Neural cell (in vitro differentiated cells): ENCODE measurements around the gene GRID1. TPM values are rescaled to one million over a fixed set of nuclear protein-coding genes. Genes with fewer than 3 reads are reported as not detected.

Experiments
- H2AFZ ChIP-seq: fragments of 200-600, 300-800 bp; sonication (generic), shearing (Covaris generic); 2 replicates; pipeline ENCODE4 v1.6.0; 2014; ENCODE audit warnings: low read depth, mild to moderate bottlenecking, antibody characterized with exemption, low read length, moderate library complexity
- H3F3A ChIP-seq: fragments of 200-600 bp; shearing (Covaris generic); 2 replicates; pipeline ENCODE4 v1.6.1; 2016; ENCODE audit warnings: mild to moderate bottlenecking, moderate library complexity, mixed read lengths, antibody characterized with exemption, low read length; ENCODE audit not compliant: insufficient read depth, poor library complexity, severe bottlenecking
- H3K27ac ChIP-seq: fragments of 200-600, 300-800 bp; sonication (generic), shearing (Covaris generic); 2 replicates; pipeline ENCODE4 v1.5.1; 2014; ENCODE audit warnings: mild to moderate bottlenecking, low read length, moderate library complexity
- H3K27me3 ChIP-seq: fragments of 300-800, 200-600 bp; sonication (generic), shearing (Covaris generic); 2 replicates; pipeline ENCODE4 v1.6.0; 2014; ENCODE audit warnings: mild to moderate bottlenecking, low read depth, low read length, moderate library complexity; ENCODE audit not compliant: insufficient read depth
- H3K36me3 ChIP-seq: fragments of 300-800, 200-600 bp; sonication (generic), shearing (Covaris generic); 2 replicates; pipeline ENCODE4 v1.5.1; 2014; ENCODE audit warnings: mild to moderate bottlenecking, antibody characterized with exemption, low read length, moderate library complexity; ENCODE audit not compliant: insufficient read depth
- H3K4me2 ChIP-seq: fragments of 300-800, 200-600 bp; sonication (generic), shearing (Covaris generic); 2 replicates; pipeline ENCODE4 v1.6.0; 2014; ENCODE audit warnings: mild to moderate bottlenecking, low read length
- H3K4me3 ChIP-seq: fragments of 300-800, 200-600 bp; sonication (generic), shearing (Covaris generic); 2 replicates; pipeline ENCODE4 v1.5.1; 2014; ENCODE audit warnings: mild to moderate bottlenecking, low read length, moderate library complexity
- H3K79me2 ChIP-seq: fragments of 200-600 bp; shearing (Covaris generic); replicated peaks from 2 replicates; pipeline ENCODE4 v1.6.0; 2014; ENCODE audit warnings: mild to moderate bottlenecking, low read length, moderate library complexity; ENCODE audit not compliant: insufficient read depth
- H3K9ac ChIP-seq: fragments of 300-800, 200-600 bp; sonication (generic), shearing (Covaris generic); 2 replicates; pipeline ENCODE4 v1.6.1; 2016; ENCODE audit warnings: mild to moderate bottlenecking, low read length, mixed read lengths
- H3K9me2 ChIP-seq: fragments of 200-600 bp; shearing (Covaris generic); 2 replicates; pipeline ENCODE4 v1.6.1; 2016; ENCODE audit warnings: mild to moderate bottlenecking, low read length, mixed read lengths; ENCODE audit not compliant: insufficient read depth
- H3K9me3 ChIP-seq: fragments of 200-600, 300-800 bp; sonication (generic), shearing (Covaris generic); 2 replicates; pipeline ENCODE4 v1.6.1; 2016; ENCODE audit warnings: mild to moderate bottlenecking, mixed run types, low read length, moderate library complexity, mixed read lengths
- H4K20me1 ChIP-seq: fragments of 200-600 bp; shearing (Covaris generic); 2 replicates; pipeline ENCODE4 v1.6.1; 2016; ENCODE audit warnings: mild to moderate bottlenecking, mixed run types; ENCODE audit not compliant: insufficient read depth
- CTCF ChIP-seq: fragments of 450-650 bp; IDR thresholded peaks from 2 replicates; pipeline ENCODE4 v1.5.1; 2014; ENCODE audit warnings: antibody characterized with exemption, mild to moderate bottlenecking, moderate library complexity; ENCODE audit not compliant: poor library complexity, severe bottlenecking
- EP300 ChIP-seq: fragments of 450-650 bp; conservative IDR thresholded peaks from 2 replicates; pipeline ENCODE4 v1.6.1; 2014; ENCODE audit warnings: antibody characterized with exemption, mild to moderate bottlenecking, moderate library complexity; ENCODE audit not compliant: poor library complexity, severe bottlenecking
- EZH2 ChIP-seq: fragments of 200-600, 300-800 bp; shearing (Covaris generic), sonication (generic); IDR thresholded peaks from 2 replicates; pipeline ENCODE4 v1.6.1; 2014; ENCODE audit warnings: antibody characterized with exemption, low read length, borderline replicate concordance, mild to moderate bottlenecking; ENCODE audit not compliant: insufficient read depth, poor library complexity, severe bottlenecking
- MXI1 ChIP-seq: fragments of 450-650 bp; conservative IDR thresholded peaks from 2 replicates; pipeline ENCODE4 v1.6.1; 2014; ENCODE audit warnings: antibody characterized with exemption, mild to moderate bottlenecking; ENCODE audit not compliant: poor library complexity, severe bottlenecking
- POLR2AphosphoS5 ChIP-seq: IDR thresholded peaks from 2 replicates; pipeline ENCODE4 v1.6.1; 2012
- RAD21 ChIP-seq: fragments of 450-650 bp; conservative IDR thresholded peaks from 2 replicates; pipeline ENCODE4 v1.6.1; 2014; ENCODE audit warnings: antibody characterized with exemption, mild to moderate bottlenecking, moderate library complexity
- REST ChIP-seq: IDR thresholded peaks from 2 replicates; pipeline ENCODE4 v1.6.1; 2012; ENCODE audit warnings: borderline replicate concordance
- SMC3 ChIP-seq: fragments of 450-650 bp; conservative IDR thresholded peaks from 2 replicates; pipeline ENCODE4 v1.6.1; 2014; ENCODE audit warnings: antibody characterized with exemption, mild to moderate bottlenecking, moderate library complexity; ENCODE audit not compliant: poor library complexity
- TAF1 ChIP-seq: IDR thresholded peaks from 2 replicates; pipeline ENCODE4 v1.6.1; 2012; ENCODE audit warnings: low read depth
- polyA plus RNA-seq: library from polyadenylated mRNA; depleted of rRNA; stranded (reverse); fragments of >200 nt; gene quantifications from 2 replicates; pipeline ENCODE4 v1.2.3, GENCODE V29; 2014

Gene GRID1
- polyA plus RNA-seq, 1 donor from 2014 or later, result 7.3 TPM

- Histone ChIP-seq H2AFZ (no peak overlapping the region), H3K27ac (no peak overlapping the region), H3F3A (no peaks in the 10 kb centered on the region), H3K27me3 (no peaks in the 10 kb centered on the region), H3K36me3 (no peaks in the 10 kb centered on the region), H3K4me2 (no peak overlapping the region), H3K4me3 (no peak overlapping the region), H3K9ac (no peak overlapping the region), H4K20me1 (no peaks in the 10 kb centered on the region), H3K9me2 (no peaks in the 10 kb centered on the region), H3K9me3 (no peaks in the 10 kb centered on the region), H3K79me2 (no peaks in the 10 kb centered on the region)
- TF ChIP-seq POLR2AphosphoS5 (no peak), MXI1 (no peak), CTCF (no peak), REST (no peak), RAD21 (no peak), SMC3 (no peak), TAF1 (no peak), EZH2 (no peak), EP300 (no peak)
Measured at GRCh38 chr10:86144301-86144700, 222.3 kb downstream of the GRID1 start.

- no peak for TF ChIP-seq EZH2
- TF ChIP-seq POLR2AphosphoS5, result no peak
- no peak for TF ChIP-seq REST
- TF ChIP-seq RAD21, result no peak
- TF ChIP-seq EP300, result no peak
- no peak for TF ChIP-seq MXI1
- TF ChIP-seq CTCF, result no peak
- no peak for TF ChIP-seq SMC3
- no peak for TF ChIP-seq TAF1
- H3K36me3 ChIP-seq, result no peaks in the 10 kb centered on the region
Measured at GRCh38 chr10:86141896-86142295, 224.7 kb downstream of the GRID1 start.

More at GRCh38 chr10:86141896-86142295, 224.7 kb downstream of the GRID1 start:
- H3K27me3 ChIP-seq, result no peaks in the 10 kb centered on the region
- no peak overlapping the region for H3K4me3 ChIP-seq
- no peak overlapping the region for H3K9ac ChIP-seq
- H3F3A ChIP-seq, result no peaks in the 10 kb centered on the region
- H3K4me2 ChIP-seq, result no peak overlapping the region
- no peak overlapping the region for H3K27ac ChIP-seq
- no peaks in the 10 kb centered on the region for H3K9me3 ChIP-seq
- no peak overlapping the region for H2AFZ ChIP-seq
- H3K9me2 ChIP-seq, result no peaks in the 10 kb centered on the region
- H4K20me1 ChIP-seq, result no peaks in the 10 kb centered on the region
- H3K79me2 ChIP-seq, result no peaks in the 10 kb centered on the region
